GM12874 (cell line): ENCODE data around the gene CXXC1.

Source experiments
- CTCF ChIP-seq: IDR thresholded peaks from 2 replicates; pipeline ENCODE4 v1.5.1; 2011; ENCODE audit warnings: low read depth, mild to moderate bottlenecking, control low read depth, low read length, moderate library complexity; ENCODE audit not compliant: insufficient read depth

CXXC1 gene

GRCh38 chr18:50282521-50283335 lies 4.8 kb downstream of the CXXC1 start:
- TF ChIP-seq CTCF, result no peak

- no peak for TF ChIP-seq CTCF
Measured at GRCh38 chr18:50281972-50282520, 5.4 kb downstream of the CXXC1 start.

- peak; percentile 24; the same call in 1 of the 2 replicates for TF ChIP-seq CTCF
Measured at GRCh38 chr18:50281295-50281971, 6.1 kb downstream of the CXXC1 start, which contains the start of gene MBD1. Gene MBD1 (minus strand): TSS chr18:50281523. CDS start chr18:50279992, 1,531 bp downstream.

GRCh38 chr18:50280707-50281294 lies 6.7 kb downstream of the CXXC1 start:
- no peak for TF ChIP-seq CTCF

GRCh38 chr18:50279752-50280151 lies 7.7 kb downstream of the CXXC1 start:
- TF ChIP-seq CTCF, result no peak

- TF ChIP-seq CTCF, result no peak
Measured at GRCh38 chr18:50277942-50278341, 9.6 kb downstream of the CXXC1 start.

- no peak for TF ChIP-seq CTCF
Measured at GRCh38 chr18:50276452-50276851, 11.0 kb downstream of the CXXC1 start.
